Stimulated activated CD4-positive, alpha-beta T cell treated with anti-CD3 and anti-CD28 coated beads, TNF-alpha, amount 100 ng/mL, for 48 hours (primary cell): Measurements from ENCODE around the gene ABTB2.

Experiments used
- DNase-seq, 3 donors: peaks; one replicate each; pipeline ENCODE4 v3.0.0-alpha.2; 2020; ENCODE audit warnings: low read depth in 3 of 3

ABTB2 gene

DNA sequence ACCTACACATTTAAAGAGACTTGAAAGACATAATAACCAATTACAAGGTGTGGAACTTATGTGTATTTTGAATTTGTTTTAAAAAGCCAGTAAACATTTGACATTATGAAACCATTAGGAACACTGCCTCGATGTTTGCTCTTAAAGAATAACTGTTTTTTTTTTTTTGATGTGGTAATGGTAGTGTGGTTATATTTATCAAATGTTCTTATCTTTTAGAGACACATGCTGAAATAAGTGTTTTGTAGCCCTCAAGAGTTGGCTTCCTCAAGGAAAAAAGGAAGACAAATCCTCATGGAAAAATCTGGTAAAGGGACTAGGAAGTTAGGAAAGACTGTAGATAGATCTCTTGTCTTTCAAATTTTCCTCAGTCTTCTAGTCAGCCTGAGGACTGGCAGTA, 2.2 kb upstream of the ABTB2 start:
- no peak for DNase-seq

DNA sequence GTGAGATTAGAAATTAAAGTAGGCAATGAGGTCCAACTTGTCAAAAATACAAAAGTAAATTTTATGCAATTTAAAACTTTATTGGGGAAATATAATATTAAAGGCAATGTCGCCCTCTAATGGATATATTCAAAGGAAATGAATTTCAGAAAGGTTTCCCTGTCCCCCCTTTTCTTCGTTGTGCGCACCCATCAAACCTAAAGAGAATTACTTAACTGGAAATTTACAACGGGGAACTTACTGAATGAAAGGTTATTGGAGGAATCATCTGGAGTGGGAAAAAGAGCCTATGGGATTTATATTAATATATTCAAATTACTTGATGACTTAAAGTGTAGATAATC, 1.7 kb upstream of the ABTB2 start:
- DNase-seq = no peak

DNA sequence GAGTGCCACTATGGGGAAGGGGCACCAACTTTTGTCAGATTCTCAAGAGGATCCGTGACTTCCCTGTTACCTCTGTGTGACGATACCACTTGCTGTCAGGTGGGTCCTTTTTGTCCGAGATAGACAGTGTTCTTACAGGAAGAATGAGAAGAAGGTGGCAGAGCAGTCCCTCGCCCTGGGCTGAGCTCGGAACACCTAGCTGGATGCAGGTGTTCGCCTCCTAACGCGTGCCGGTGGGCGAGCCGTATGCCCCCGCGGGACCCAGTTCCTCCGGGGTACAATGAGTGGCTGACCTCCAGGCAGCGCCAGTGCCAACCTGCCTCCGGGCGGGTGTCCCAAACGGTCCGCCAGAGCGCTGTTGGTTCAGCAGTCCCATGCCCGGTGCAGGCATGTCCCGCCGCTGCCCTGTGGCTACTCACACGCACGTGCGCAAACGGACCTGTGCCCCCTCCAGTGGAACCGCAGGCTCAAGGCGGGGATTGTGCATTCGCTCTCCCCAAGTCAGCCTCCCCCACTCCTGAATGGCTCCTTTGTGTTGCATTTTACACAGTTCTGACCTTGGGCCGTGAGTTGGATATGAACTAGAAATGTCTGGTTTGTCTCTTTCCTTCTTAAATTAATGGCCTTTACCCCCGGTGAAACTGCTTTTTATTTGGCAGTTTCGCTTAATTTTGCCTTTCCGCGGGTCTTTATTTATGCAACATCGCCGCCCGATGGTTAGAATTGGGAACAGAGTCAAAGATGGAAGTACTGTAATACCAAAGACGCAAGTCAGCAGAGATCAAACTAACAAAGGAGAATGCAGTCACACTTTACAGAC, 1.1 kb upstream of the ABTB2 start:
- peak; percentile 45 to 48 (median 48) for DNase-seq

DNA sequence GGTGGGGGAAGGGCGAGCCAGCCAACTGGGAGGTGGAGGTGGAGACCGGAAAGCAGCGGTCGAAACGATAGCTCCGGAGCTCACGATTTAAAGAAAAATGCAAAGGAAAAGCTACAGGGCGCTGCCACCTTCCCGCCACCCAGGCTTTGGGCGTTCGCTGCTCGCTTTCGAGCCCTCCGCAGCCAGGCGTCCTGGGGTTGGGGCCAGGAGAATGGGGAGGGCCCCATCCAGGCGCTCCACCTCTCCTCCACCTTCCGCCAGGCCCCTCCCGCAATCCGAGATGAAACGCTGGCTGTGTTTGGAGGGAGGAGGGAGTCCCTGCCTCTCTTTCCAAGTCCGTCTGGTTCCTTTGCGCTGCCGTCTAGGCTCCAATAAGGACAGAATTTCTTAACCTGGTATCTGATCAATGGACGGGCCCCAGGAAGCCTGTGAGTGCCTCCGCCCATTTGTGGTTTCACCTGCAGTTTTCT, 483 bp upstream of the ABTB2 start:
- DNase-seq = peak in 1 of 3 donors; percentile 25

DNA sequence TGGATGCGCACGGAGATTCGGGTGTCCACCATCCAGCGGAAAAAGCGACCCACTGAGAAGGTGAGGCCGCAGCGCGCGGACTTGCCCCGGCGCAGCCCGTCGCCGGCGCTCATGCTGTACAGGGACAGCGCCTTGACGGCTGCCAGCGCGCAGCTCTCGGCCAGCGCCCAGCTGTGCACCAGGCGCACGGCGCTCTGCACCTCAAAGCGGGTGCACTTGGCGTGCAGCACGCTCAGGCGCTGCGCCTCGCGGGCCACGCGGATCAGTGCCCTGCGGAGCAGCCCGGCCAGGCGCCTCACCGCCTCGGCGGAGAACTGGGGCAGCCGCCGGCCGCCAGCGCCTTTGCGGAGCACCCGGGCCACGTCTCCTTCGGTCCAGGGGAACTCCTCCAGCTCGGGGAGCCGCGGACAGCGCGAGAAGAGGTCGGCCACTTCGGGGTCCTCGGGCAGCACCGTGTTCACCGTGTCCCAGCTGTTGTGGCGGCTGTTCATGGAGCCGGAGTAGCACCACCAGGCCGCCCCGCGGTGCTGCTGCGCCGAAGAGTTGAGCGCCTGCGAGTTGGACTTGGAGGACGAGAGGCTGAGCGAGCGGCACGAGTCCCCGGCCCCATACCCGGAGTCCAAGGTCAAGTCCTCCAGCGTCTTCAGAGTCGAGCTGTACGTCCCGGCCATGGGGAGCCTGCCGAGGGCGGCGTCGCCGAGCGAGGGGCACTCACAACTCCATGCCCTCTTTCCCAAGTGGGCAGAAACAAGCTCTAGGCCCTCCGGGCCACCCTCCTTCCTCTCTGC, 703 bp downstream of the ABTB2 start:
- DNase-seq = peak in 2 of 3 donors; percentile 15 to 40

DNA sequence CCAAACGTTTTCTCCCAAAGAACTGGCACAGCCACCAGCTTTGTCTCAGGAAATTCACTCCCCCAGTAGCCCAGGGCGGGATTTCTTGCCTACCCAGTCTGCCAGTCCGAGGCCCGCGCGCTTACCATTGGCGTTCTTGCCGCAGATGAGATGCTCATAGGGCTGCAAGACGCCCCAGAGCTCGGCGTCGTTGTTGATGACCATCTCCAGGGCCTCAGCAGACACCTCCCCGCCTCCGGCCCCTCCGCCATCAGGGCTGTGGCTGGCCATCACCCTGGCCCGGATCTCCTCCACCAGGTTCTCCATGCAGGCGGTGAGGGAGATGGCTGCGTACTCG, 1.3 kb downstream of the ABTB2 start:
- DNase-seq = no peak

DNA sequence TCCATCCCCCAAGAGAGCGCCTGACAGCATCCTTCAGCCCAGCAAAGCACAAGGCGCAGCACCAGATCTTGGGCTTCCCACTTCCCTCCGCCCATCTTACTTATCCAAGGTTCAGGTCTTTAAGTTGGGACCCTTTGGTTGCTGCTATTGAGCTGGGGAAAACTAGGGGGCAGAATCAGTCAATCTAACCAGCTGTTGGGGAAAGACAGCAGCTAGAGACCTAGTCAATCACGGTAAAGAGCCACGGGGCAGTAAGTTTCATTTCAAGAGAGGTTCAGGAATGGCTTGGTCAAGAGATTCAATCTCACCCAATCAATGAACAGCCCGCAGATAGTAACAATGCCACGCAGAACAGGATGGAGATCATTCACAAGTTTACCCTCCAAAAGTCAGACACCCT, 1.7 kb downstream of the ABTB2 start:
- no peak for DNase-seq

DNA sequence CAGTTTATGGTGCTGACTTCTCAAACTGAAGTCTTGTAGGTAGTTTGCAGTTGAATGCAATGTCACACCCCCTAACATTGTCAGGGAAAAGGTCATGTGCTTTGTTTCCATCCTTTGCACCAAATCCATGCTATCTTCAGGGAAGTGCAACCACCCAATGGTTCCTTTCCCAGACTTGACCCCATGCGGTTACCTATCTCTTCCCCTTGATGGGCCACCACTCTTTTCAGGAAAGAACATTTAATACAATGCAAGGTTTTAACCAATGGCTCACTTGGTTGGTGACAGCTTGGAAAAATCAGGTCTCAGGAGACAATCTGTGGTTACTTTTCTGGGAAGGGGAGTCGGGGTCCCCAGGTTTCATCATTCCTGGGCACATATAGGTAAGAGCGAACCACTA, 2.1 kb downstream of the ABTB2 start:
- no peak for DNase-seq

DNA sequence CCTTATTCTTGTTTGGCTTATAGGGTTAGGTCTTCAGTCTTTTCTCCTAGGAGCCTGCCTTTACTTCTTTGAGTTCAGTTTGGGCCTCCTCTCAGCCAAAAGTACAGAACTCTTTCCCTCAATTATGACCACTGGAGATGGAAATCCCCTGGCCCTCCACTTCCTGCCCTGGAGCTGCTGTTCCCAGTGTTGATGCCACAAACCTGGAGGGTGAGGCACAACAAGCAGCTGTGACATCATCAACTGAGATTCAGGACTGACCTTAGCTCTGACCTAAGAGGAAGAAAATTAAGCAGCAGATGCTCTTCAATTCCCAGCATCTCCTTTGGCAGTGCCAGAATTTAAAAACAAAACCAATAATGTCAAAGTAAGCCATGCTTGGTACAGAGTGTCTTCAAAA, 3.0 kb downstream of the ABTB2 start:
- no peak for DNase-seq

DNA sequence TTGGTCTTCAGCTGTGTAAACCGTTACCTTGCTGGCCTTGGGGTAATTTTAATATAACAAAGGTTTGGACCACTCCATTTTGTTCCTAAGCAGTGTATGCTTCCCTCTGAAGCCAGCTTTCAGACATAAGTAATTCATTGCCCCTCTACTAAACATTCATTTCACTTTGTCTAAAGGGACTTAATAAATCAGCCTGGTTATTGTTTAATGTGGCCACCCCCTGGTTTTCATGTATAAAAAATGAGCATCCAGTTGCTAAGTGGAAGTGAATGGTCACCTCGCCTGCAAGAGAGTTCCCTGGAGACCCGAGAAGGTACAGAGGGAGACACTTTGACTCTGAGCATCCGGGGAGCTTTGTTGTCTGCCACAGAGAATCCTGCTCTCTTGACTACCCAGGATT, 3.9 kb downstream of the ABTB2 start:
- DNase-seq = no peak

DNA sequence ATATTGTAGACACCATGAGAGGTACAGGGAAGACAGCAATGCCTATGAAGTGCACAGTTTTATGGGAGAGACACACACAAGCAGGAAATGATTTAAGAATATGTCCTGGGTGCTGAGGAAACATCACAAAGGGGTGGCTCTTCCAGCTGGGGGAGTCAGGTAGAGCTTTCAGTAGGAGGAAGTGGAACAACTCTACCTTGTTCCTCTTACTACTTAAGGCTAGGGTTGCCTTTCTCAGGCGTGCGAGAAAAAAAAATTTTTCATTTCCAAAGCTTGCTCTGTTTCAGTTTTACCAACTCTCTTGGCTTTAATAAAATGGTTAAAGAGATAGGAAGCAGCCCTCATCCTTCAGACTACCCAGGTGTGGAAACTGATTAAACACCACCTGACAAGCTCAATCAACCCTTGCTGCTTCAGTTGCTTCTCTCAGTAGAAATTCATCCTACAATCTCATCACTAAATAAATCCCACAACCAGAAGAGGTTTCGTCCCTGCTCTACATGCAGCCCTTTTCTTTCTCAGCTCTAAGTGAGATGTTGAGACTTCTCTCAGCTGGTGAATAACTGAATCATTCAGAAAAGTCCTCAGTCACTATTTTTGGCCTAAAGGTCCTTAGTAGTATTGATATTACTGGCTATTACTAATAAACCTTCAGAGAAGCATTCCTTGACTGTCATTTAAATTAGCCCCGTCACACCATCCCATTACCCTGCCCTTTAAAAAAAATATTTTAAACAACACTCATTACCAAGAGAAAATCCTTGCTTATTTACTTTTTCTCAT, 5.9 kb downstream of the ABTB2 start:
- no peak for DNase-seq

DNA sequence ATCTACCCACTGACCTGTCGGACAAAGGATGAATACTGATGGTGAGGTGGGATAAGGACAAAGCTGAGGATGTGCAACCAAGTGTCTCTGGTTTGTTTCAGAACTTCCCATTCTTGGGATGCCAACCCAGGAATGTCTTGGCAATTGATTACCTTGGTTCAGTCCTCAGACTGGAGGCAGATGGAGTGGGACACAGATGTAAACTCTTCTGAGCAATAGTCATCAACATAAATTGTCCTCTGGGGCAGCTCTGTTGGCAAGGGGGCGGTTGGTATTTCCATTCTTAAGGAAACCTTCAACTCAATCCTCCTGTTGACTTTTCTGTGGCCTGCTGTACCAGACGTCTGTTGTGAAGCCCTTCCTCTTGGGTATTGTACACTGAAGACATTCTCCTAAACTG, 6.8 kb downstream of the ABTB2 start:
- DNase-seq = no peak

DNA sequence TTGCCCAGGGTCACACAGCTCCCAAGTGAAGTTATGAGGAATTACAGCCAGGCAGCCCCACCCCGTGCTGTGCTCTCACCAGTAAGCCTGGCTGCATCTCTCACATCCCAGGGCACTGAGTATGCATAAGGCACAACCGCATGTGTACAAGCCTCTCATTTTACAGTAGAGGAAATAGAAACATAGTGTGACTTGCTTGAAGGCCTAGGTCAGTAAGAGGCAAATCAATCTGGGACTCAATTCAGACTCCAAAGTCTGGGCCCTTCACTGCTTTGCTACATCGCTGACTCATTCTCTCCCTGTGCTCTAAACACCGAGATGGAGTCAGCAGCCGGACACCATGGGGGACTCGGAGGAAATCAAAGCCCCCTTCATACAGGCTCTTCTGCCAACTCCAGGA, 7.9 kb downstream of the ABTB2 start:
- DNase-seq = no peak

DNA sequence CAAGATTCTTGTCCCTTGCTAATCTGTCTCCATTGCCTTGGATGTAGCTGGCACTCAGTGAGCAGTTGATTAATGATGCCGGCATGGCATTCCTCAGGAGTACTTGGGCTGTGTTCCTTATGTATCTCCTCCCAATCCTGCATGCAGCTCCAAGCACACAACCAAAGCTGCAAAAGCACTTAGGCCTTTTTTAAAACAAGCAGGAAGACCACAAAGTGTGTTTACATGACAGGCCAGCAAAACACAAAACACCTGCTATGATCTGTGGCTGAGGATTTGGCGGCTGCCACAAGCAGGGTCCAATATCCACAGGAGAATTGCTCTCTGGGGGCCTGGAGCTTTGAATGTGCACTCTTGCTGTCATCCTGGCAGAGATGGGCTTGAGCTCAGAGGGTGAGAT, 8.9 kb downstream of the ABTB2 start:
- no peak for DNase-seq

DNA sequence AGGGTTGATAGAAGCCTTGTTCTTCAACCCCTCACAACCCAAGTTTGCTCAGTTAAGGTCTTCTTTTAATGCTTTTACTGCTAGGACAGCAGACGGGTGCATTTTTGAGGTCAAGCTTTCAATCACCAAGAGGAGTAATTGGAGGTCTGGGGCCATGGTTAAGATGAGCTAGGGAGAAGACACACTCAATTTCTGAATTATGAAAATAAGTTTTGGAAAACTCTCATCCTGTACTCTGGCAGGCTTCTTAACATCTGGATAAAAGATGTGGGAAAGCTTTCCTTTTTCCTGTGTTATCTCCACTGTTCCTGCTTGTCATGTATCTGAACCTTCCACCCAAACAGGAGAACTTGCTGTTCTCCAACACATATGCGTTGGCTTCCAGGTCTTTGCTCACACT, 9.7 kb downstream of the ABTB2 start:
- no peak for DNase-seq

DNA sequence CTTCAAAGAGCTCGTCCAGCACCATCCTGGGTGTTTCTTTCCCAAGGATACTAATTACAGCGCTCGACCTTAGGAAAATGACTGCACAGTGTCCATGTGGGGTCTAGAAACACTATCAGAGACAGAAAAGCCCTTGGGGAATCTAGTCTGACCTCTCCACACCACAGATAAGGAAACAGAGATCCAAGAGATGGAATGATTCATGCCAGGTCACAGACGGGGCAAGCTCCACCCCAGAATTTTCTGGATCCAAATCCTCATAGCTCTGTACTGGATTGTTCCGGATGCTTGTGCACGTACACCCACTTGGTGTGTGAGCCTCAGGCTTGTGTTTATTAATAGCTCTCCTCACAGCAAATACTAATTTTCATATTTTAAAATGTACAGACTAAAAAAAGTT, 11.3 kb downstream of the ABTB2 start:
- no peak for DNase-seq

DNA sequence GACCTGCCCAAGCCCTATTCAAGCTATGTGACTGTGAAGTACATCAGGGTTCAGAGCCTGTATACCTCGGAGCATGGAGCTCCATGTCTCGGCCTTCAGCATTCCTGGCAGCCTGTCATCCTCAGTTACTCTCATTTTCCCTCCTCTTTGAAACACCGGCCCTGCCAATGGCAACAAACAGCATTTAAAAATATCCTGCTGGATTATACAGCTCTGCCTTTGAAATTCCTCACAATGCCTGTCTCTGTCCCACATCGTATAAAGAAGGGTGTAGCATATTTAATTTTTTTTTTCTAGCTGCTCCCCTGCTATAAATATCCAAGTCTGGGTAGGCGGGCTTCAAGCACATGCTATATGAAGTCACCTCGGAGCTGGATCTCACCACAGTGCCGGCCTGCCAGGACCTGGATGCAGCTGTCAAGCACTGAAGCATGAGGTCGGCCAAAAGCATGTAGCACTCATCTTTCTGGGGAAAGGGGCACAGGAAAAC, 11.8 kb downstream of the ABTB2 start:
- no peak for DNase-seq

DNA sequence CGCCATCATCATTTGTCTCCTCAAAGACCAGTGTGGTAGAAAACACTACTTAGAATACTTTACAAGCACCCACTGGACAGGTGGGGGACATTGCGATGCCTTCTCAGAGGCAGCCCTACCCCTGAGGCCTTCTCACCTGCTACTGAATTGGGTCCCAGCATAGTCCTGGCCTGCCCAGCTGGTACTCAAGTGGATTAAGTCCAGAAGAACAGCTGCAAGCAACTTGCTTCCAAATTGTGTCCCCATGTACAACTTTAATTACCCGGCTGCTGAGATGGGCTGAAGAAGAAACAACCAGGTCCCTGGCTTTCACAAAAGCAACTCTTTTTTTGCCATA, 12.3 kb downstream of the ABTB2 start:
- no peak for DNase-seq

DNA sequence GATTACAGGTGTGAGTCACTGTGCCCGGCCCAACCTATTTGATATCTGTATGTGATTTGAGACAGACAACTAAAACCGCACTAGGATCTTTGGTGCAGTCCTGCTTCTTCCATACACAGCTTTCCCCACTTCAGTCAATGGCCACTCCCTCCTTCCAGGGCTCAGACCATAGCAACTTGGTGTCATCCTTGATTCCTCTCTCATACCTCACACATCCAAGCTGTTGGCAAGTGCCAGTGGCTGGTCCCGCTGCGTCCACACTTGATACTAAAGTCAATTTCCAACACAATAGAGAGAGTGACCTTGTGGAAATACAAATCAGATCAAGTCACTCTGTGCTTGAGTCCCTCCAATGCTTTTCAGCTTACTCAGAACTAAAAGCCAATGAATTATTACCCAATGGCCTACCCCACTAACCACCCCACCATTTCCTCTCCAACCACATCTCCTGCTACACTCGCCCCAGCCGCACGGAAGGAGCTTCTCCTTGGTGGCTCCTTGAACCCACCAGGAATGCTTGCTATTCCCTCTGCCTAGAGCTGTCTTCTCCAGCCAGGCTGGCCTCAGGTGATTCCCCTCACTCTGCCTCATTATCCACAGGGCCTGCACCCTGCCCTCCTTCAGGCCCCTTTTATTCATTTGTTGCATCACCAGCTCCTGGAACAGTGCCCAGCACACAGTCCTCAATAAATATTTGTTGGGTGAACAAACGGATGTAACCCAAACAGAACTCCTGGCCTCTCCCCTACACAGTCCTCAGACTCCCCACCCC, 12.9 kb downstream of the ABTB2 start:
- DNase-seq = no peak

DNA sequence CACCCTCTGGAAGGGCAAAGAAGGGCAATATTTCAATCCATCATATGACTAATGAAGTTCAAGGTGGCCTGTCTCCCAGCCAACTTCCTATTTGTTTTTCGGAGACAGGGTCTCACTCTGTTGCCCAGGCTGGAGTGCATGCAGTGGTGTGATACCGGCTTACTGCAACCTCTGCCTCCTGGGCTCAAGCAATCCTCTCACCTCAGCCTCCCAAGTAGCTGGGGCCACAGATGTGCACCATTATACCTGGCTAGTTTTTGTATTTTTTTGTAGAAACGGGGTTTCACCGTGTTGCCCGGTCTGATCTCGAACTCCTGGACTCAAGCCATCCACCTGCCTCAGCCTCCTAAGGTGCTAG, 13.4 kb downstream of the ABTB2 start:
- no peak for DNase-seq

DNA sequence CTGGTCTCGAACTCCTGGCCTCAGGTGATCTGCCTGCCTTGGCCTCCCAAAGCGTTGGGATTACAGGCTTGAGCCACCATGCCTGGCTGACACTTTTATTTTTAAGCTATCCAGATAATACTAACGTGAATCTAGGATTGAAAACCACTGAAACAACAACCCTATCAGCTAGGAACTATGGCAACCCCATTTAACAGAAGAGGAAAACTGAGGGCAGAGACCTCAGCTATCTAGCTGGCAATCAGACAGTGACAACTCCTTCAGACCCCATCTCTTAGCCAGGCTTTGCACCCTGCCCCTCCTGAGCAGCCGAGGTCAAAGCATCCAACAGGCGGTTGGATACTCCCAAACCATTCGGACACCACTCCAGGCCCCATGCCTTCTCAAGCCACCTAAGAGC, 14.1 kb downstream of the ABTB2 start:
- DNase-seq = no peak

DNA sequence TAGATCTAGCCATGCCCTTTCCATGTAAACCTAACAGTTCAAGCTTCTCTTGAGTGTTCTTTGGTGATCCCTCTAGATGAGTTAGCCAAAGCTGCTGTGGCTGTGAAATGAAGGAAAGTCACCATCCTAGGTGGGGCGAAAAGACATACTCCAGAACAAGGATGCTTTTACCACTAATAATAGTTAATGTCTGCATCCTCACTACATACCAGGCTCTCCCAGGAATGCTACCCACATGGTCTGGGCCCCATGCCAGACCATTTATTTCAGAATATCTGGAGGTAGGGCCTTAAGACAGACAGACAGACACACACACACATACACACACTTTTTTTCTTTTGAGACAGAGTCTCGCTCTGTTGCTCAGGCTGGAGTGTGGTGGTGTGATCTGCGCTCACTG, 14.7 kb downstream of the ABTB2 start:
- DNase-seq = no peak
